Stimulated activated naive B cell treated with anti-CD40 and anti-IgM and Interleukin-4, amounts not matched to agents 10 μg/mL and 1 μg/mL and 100 μg/mL, for 72 hours (primary cell): ENCODE data around the gene UBE2F.
A peak's percentile ranks its signal among the peaks of the same experiment; 100 is the strongest.

Source experiments
- ATAC-seq, 2 donors: fragments of 150-1000 bp; cut with Tn5 transposase; replicated peaks; 2 replicates each; pipeline ENCODE4 v1.10.0; 2021; ENCODE audit warnings: moderate library complexity in 1 of 2
- DNase-seq: peaks from one replicate; pipeline ENCODE4 v3.0.0; 2021
- H3K27ac Mint-ChIP-seq: one replicate; pipeline ENCODE4 v1.8.0; 2022; ENCODE audit warnings: mild to moderate bottlenecking, mixed read lengths
- H3K27me3 Mint-ChIP-seq, 2 donors: one replicate each; pipeline ENCODE4 v1.8.0; 2022; ENCODE audit warnings: mixed read lengths in 2 of 2
- H3K36me3 Mint-ChIP-seq, 2 donors: one replicate each; pipeline ENCODE4 v1.8.0; 2022; ENCODE audit warnings: mixed read lengths in 2 of 2, mild to moderate bottlenecking in 1 of 2
- H3K4me1 Mint-ChIP-seq, 2 donors: one replicate each; pipeline ENCODE4 v1.8.0; 2022; ENCODE audit warnings: mixed read lengths in 2 of 2, mild to moderate bottlenecking in 1 of 2
- H3K4me3 Mint-ChIP-seq, 2 donors: one replicate each; pipeline ENCODE4 v1.8.0; 2022; ENCODE audit warnings: mild to moderate bottlenecking in 2 of 2, mixed read lengths in 2 of 2, moderate library complexity in 1 of 2
- H3K9me3 Mint-ChIP-seq, 2 donors: one replicate each; pipeline ENCODE4 v1.8.0; 2022; ENCODE audit warnings: mixed read lengths in 2 of 2, mild to moderate bottlenecking in 1 of 2

Gene UBE2F

DNA sequence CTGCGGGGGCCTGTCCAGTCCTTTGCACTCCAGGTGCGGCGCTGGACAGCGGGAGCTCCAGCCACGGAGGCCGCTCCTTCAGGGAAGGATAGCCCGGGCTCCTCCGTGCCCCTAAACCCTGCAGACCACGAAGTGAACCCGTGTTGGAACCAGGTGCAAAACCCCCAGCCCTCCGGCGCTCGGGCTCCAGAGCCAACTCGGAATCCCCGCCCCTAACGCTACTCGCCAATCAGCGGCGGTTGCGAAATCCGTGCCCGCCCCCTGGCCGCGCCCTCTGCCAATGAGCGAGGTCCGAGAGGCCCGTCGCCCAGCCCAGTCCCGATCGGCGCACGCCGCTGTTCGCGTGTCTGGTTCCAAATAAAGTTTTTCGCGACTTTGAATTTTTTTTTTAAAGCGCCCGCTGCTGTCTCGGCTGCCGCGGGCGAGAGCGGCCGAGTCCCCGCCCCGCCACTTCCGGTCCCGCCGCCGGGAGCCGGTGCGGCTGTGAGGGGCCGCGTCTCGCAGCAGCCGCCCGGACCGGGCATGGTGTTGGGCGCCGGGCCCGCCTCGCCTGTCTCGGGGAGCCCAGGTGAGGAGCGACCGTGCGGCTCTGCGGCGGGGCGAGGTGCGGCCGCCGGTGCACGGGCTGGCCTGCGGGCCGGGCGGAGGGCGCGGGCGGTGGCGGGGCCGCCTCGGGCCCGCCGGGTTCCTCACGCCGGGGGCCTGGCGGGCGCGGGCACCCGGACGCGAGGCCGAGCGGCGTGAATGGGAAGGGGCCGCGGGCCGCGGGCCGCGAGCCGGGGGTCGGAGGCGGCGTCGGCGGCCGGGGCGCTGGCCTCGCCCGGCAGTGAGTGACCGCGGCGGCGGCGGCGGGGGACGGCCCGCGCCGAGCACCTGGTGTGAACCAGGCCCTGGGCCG is at the start of gene UBE2F:
UBE2F (plus strand) TSS at position 450 of the 898 bp plus-strand sequence. CDS start 6,094 bp downstream, outside the sequence.
- peaks cover 19 to 21% of the 10 kb centered on the region in 2 donors for H3K36me3 Mint-ChIP-seq
- no peaks in the 10 kb centered on the region for H3K27me3 Mint-ChIP-seq
- ATAC-seq (peak; percentile 93 to 94), DNase-seq (peak; percentile 97)
- H3K27ac Mint-ChIP-seq: peak within 1 kb of the TSS; percentile 72
- peak within 1 kb of the TSS; percentile 87 to 92 for H3K4me3 Mint-ChIP-seq
- H3K4me1 Mint-ChIP-seq: peaks cover 26 to 42% of the 10 kb centered on the region in 2 donors
- H3K9me3 Mint-ChIP-seq: peaks cover 8 to 11% of the 10 kb centered on the region in 2 donors

- no peaks in the 10 kb centered on the region for H3K9me3 Mint-ChIP-seq
- H3K36me3 Mint-ChIP-seq: no peaks in the 10 kb centered on the region
- H3K4me3 Mint-ChIP-seq: no peak overlapping the region
- H3K27me3 Mint-ChIP-seq: peaks cover 0 to 11% of the 10 kb centered on the region in 2 donors
- no peak overlapping the region for H3K27ac Mint-ChIP-seq
- DNase-seq: no peak
- ATAC-seq: no peak
- H3K4me1 Mint-ChIP-seq: peaks cover 8 to 31% of the 10 kb centered on the region in 2 donors
These were observed 49.0 kb upstream of the UBE2F start for GRCh38 chr2:237917696-237918374.

DNA sequence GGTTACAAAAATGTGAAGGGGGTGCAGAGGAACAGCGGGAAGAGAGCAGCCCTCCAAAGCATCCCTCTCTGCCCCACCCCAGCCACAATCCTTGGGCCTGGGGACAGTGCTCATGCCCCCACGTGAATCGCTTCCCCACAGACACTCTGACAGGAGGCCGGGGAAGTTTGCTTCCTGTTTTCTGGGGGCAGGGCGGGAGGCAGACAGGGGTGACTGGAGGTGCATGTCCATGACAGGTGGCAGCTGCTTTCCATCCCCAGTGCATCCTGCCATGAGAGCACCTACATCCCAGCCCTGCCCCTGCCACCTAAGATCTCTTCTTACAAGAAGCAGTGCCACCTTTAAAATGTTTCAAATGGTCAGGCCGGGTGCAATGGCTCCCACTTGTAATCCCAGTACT is 47.2 kb upstream of the UBE2F start:
- H3K27me3 Mint-ChIP-seq: peaks cover 0 to 11% of the 10 kb centered on the region in 2 donors
- no peak overlapping the region for H3K27ac Mint-ChIP-seq
- no peaks in the 10 kb centered on the region for H3K9me3 Mint-ChIP-seq
- H3K36me3 Mint-ChIP-seq: no peaks in the 10 kb centered on the region
- peaks cover 10 to 44% of the 10 kb centered on the region in 2 donors for H3K4me1 Mint-ChIP-seq
- DNase-seq (no peak), ATAC-seq (peak in 1 of 2 donors; percentile 20)
- H3K4me3 Mint-ChIP-seq: no peak overlapping the region

DNA sequence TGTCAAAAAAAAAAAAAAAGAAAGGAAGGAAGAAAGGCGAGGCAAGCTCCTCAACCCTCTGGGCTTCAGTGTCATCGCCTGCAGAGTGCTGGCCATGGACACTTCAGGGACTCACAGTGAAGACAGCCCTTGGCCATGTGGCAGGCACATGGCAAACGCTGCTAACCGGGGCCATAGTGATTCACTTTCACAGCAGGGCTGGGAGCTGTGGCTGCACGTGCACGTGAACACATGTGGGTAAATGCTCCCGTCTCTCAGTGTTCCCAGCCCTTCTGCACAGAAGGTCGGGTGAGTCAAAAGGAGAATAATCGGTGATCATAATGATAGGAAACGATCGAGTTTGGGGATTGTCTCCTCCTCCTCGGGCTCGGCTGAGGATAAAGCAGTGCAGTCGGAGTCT is 46.1 kb upstream of the UBE2F start:
- H3K4me1 Mint-ChIP-seq: peaks cover 11 to 48% of the 10 kb centered on the region in 2 donors
- DNase-seq (no peak), ATAC-seq (no peak)
- H3K27ac Mint-ChIP-seq: no peak overlapping the region
- peaks cover 0 to 11% of the 10 kb centered on the region in 2 donors for H3K27me3 Mint-ChIP-seq
- no peaks in the 10 kb centered on the region for H3K9me3 Mint-ChIP-seq
- no peak overlapping the region for H3K4me3 Mint-ChIP-seq
- no peaks in the 10 kb centered on the region for H3K36me3 Mint-ChIP-seq

GRCh38 chr2:237921967-237922492 is 44.8 kb upstream of the UBE2F start:
- H3K27me3 Mint-ChIP-seq: peaks cover 0 to 3% of the 10 kb centered on the region in 2 donors
- DNase-seq (no peak), ATAC-seq (no peak)
- H3K9me3 Mint-ChIP-seq: no peaks in the 10 kb centered on the region
- H3K36me3 Mint-ChIP-seq: no peaks in the 10 kb centered on the region
- H3K4me1 Mint-ChIP-seq: peaks cover 12 to 56% of the 10 kb centered on the region in 2 donors
- no peak overlapping the region for H3K4me3 Mint-ChIP-seq
- H3K27ac Mint-ChIP-seq: no peak overlapping the region

- ATAC-seq (peak; percentile 2 to 13), DNase-seq (no peak)
- no peak overlapping the region for H3K27ac Mint-ChIP-seq
- no peaks in the 10 kb centered on the region for H3K9me3 Mint-ChIP-seq
- H3K27me3 Mint-ChIP-seq: peaks cover 0 to 3% of the 10 kb centered on the region in 2 donors
- H3K4me1 Mint-ChIP-seq: peaks cover 12 to 56% of the 10 kb centered on the region in 2 donors
- H3K4me3 Mint-ChIP-seq: peak overlapping the region in 1 of 2 donors; percentile 76
- H3K36me3 Mint-ChIP-seq: no peaks in the 10 kb centered on the region
These were observed 44.0 kb upstream of the UBE2F start for GRCh38 chr2:237922641-237923361.

DNA sequence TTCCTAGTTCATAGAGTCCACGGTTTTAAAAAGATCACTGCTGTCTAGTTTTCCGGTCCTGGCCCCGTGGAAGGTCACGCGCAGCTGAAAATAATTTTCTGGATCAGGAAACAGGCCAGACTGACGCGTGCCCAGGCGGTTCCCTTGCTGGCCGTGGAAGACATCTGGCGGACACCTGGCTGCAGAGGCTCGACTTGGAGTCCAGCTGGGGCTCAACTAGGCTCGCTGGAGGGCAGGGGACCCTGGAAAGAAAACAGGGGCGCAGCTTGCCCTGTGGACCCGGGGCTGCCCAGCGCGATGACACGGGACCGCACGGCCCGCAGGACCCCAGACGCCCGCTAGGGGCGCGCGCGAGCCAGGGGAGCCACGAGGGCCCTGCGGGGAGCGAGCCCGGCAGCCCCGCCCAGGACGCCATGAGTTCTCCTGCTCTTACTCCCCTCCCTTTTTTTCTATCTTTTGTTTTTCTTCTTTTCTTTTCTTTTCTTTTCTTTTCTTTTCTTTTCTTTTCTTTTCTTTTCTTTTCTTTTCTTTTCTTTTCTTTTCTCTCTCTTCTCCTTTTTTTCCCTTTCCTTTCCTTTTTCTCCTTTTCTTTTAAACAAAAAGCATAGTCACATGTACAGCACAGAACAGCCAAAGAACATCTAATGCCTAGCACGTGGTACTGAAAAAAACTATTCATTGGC is 43.2 kb upstream of the UBE2F start:
- Mint-ChIP-seq H3K4me3 (peak overlapping the region; percentile 44 to 76), H3K9me3 (no peaks in the 10 kb centered on the region), H3K27ac (peak overlapping the region; percentile 31), H3K27me3 (peaks cover 0 to 3% of the 10 kb centered on the region in 2 donors), H3K4me1 (peaks cover 12 to 56% of the 10 kb centered on the region in 2 donors), H3K36me3 (no peaks in the 10 kb centered on the region)
- peak; percentile 74 for DNase-seq
- ATAC-seq: peak; percentile 92 to 97

DNA sequence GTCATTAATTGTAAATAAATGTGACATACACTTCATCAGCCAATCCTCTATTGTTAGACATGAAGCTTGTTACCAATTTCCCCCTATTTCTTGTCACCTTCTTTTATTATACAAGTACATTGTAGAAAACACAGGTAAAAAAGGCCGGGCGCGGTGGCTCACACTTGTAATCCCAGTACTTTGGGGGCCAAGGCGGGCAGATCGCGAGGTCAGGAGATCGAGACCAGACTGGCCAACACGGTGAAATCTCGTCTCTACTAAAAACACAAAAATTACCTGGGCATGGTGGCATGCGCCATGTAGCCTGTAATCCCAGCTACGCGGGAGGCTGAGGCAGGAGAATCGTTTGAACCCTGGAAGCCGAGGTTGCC is 42.7 kb upstream of the UBE2F start:
- H3K4me3 Mint-ChIP-seq: peak overlapping the region; percentile 41 to 63
- H3K27me3 Mint-ChIP-seq: peaks cover 0 to 3% of the 10 kb centered on the region in 2 donors
- H3K36me3 Mint-ChIP-seq: no peaks in the 10 kb centered on the region
- no peak overlapping the region for H3K27ac Mint-ChIP-seq
- no peaks in the 10 kb centered on the region for H3K9me3 Mint-ChIP-seq
- no peak for DNase-seq
- ATAC-seq: no peak
- H3K4me1 Mint-ChIP-seq: peaks cover 11 to 53% of the 10 kb centered on the region in 2 donors

GRCh38 chr2:237927135-237927534 is 39.7 kb upstream of the UBE2F start:
- ATAC-seq: no peak
- Mint-ChIP-seq H3K27ac (no peak overlapping the region), H3K4me1 (peaks cover 15 to 43% of the 10 kb centered on the region in 2 donors), H3K9me3 (peaks cover 0 to 4% of the 10 kb centered on the region in 2 donors), H3K4me3 (no peak overlapping the region), H3K36me3 (peaks cover 0 to 7% of the 10 kb centered on the region in 2 donors), H3K27me3 (peaks cover 0 to 5% of the 10 kb centered on the region in 2 donors)
- no peak for DNase-seq

DNA sequence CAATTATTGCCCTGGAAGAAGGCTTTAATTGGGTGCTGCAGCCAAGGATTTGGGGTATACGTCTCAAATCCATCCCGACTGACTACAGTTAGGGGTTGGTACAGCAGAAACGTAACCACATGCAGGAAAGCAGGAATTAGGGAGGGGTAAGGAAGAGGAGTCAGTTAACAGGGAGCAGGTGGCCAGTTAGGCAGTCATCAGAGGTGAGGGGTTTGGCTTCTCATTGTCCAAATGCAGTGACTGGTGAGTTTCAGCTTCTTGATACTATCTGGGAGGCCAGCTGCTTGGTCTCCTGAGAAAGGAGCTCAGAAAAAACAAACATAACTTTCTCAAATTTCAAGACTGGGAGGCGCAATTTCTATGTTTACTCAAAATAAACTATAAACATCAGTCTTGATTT is 38.8 kb upstream of the UBE2F start:
- peaks cover 15 to 44% of the 10 kb centered on the region in 2 donors for H3K4me1 Mint-ChIP-seq
- peaks cover 0 to 7% of the 10 kb centered on the region in 2 donors for H3K36me3 Mint-ChIP-seq
- H3K9me3 Mint-ChIP-seq: peaks cover 0 to 4% of the 10 kb centered on the region in 2 donors
- ATAC-seq (no peak), DNase-seq (no peak)
- no peak overlapping the region for H3K27ac Mint-ChIP-seq
- no peak overlapping the region for H3K4me3 Mint-ChIP-seq
- H3K27me3 Mint-ChIP-seq: peaks cover 0 to 5% of the 10 kb centered on the region in 2 donors

DNA sequence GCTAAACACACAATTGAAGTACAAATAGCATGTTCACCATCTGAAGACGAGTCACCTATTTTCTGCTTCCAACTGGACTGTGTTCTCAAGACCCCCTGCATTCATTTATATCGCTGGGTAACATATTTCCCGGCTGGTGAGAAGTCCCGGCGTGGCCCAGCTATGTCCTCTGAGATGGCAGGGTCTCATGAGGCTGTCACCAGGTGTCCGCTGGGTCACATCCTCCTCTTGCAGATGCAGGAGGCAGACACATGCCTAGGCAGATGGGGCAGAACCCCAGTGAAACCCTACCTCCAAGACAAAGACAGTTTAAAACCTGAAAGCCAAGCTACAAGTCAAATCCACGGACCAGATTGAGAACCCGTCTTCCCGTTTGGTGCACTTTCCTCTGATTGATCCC is 36.8 kb upstream of the UBE2F start:
- DNase-seq (no peak), ATAC-seq (no peak)
- Mint-ChIP-seq H3K4me3 (no peak overlapping the region), H3K27me3 (peaks cover 12 to 17% of the 10 kb centered on the region in 2 donors), H3K27ac (peak overlapping the region; percentile 39), H3K9me3 (peaks cover 0 to 4% of the 10 kb centered on the region in 2 donors), H3K36me3 (peaks cover 0 to 13% of the 10 kb centered on the region in 2 donors), H3K4me1 (peaks cover 16 to 40% of the 10 kb centered on the region in 2 donors)

DNA sequence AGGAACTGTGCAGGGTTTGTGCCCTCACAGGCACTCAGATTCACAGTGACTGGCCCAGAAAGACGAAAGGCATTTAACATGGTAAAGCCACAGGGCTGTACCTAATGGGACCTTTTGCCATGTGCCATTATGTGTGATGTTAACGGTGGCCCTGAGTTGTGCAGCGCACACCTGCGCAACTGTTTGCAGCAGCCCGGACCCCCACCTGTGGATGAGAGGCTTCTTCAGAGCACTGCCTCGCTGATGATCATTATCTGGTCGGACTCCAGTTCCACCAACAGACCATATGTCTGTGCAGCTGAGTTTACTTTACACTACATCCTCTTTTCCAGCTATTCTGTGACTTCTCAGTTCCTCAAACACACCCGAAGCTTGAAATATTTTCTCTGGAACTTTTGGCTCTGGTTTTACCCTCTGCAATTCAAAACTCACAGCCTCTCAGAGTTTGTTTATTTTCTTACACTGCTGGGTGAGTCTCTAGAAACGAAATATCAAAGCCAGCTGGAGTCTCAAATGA is 35.6 kb upstream of the UBE2F start:
- Mint-ChIP-seq H3K27ac (peak overlapping the region; percentile 51), H3K9me3 (peaks cover 0 to 4% of the 10 kb centered on the region in 2 donors), H3K36me3 (peaks cover 0 to 13% of the 10 kb centered on the region in 2 donors), H3K4me1 (peaks cover 18 to 43% of the 10 kb centered on the region in 2 donors), H3K27me3 (peaks cover 12 to 22% of the 10 kb centered on the region in 2 donors), H3K4me3 (peak overlapping the region in 1 of 2 donors; percentile 35)
- peak; percentile 93 to 94 for ATAC-seq
- DNase-seq: no peak

- DNase-seq (no peak), ATAC-seq (peak; percentile 23 to 26)
- Mint-ChIP-seq H3K27me3 (peaks cover 12 to 22% of the 10 kb centered on the region in 2 donors), H3K27ac (peak overlapping the region; percentile 37), H3K36me3 (peaks cover 0 to 13% of the 10 kb centered on the region in 2 donors), H3K4me3 (no peak overlapping the region), H3K4me1 (peaks cover 18 to 41% of the 10 kb centered on the region in 2 donors), H3K9me3 (peaks cover 0 to 4% of the 10 kb centered on the region in 2 donors)
These were observed 34.1 kb upstream of the UBE2F start for GRCh38 chr2:237932731-237933131.
